GM12872 (cell line): ENCODE measurements around the gene TESK2.

ENCODE experiments used
- CTCF ChIP-seq: IDR thresholded peaks from 3 replicates; pipeline ENCODE4 v1.5.1; 2011; ENCODE audit warnings: low read depth, mild to moderate bottlenecking, low read length, moderate library complexity; ENCODE audit not compliant: insufficient read depth

Gene TESK2

GRCh38 chr1:45479039-45479748 lies 11.8 kb downstream of the TESK2 start:
- TF ChIP-seq CTCF, result no peak

GRCh38 chr1:45478121-45478814 lies 12.7 kb downstream of the TESK2 start:
- no peak for TF ChIP-seq CTCF

- TF ChIP-seq CTCF, result no peak
These were observed 13.3 kb downstream of the TESK2 start for GRCh38 chr1:45477646-45478045.

- no peak for TF ChIP-seq CTCF
These were observed 17.7 kb downstream of the TESK2 start for GRCh38 chr1:45473302-45473701.

GRCh38 chr1:45470306-45470798 lies 20.6 kb downstream of the TESK2 start:
- no peak for TF ChIP-seq CTCF

GRCh38 chr1:45465277-45465676 lies 25.7 kb downstream of the TESK2 start:
- no peak for TF ChIP-seq CTCF

- no peak for TF ChIP-seq CTCF
These were observed 32.1 kb downstream of the TESK2 start for GRCh38 chr1:45458894-45459293.
